Breast epithelium (tissue), 4 donors: Measurements from ENCODE around the gene DCHS2. TPM values are rescaled to one million over a fixed set of nuclear protein-coding genes. Genes with fewer than 3 reads are reported as not detected.

Experiments
- DNase-seq, 2 donors: peaks; one replicate each; pipeline ENCODE4 v3.0.0-alpha.2; 2019; ENCODE audit warnings: low spot score in 2 of 2
- H3K27ac ChIP-seq, 2 donors: fragments of 200-600 bp; sonication (generic) in 1 of 2; one replicate each; pipeline ENCODE4 v1.5.1; 2016 to 2019; ENCODE audit warnings: mild to moderate bottlenecking in 1 of 2
- H3K27me3 ChIP-seq, 2 donors: fragments of 200-600 bp; sonication (generic) in 1 of 2; one replicate each; pipeline versions ENCODE4 v1.5.1 to v1.6.0; 2017 to 2019; ENCODE audit warnings: control low read depth in 1 of 2, mild to moderate bottlenecking in 1 of 2
- H3K36me3 ChIP-seq: fragments of 200-600 bp; one replicate; pipeline ENCODE4 v1.5.1; 2019
- H3K4me1 ChIP-seq, 2 donors: fragments of 200-600 bp; sonication (generic); one replicate each; pipeline ENCODE4 v1.5.1; 2016 to 2019; ENCODE audit warnings: control low read depth in 1 of 2
- H3K4me3 ChIP-seq, 3 donors: fragments of 200-600 bp; sonication (generic); 1 replicate in 2 of 3; 2 replicates in 1 of 3; pipeline ENCODE4 v1.5.1; 2016 to 2019; ENCODE audit warnings: mild to moderate bottlenecking in 3 of 3, moderate library complexity in 2 of 3
- H3K9me3 ChIP-seq, 2 donors: fragments of 200-600 bp; sonication (generic) in 1 of 2; one replicate each; pipeline ENCODE4 v1.5.1; 2016 to 2019; ENCODE audit warnings: control low read depth in 1 of 2
- POLR2A ChIP-seq: fragments of 450-650 bp; IDR thresholded peaks from one replicate; pipeline ENCODE4 v1.6.1; 2016; ENCODE audit warnings: antibody characterized with exemption, mild to moderate bottlenecking, moderate library complexity
- POLR2AphosphoS5 ChIP-seq, 3 donors: sonication (generic); formaldehyde crosslinking; IDR thresholded peaks; one replicate each; pipeline ENCODE4 v1.6.1; 2017; ENCODE audit warnings: antibody characterized with exemption in 3 of 3
- intact Hi-C: fragments of 100-400 bp; cut with DNase I; formaldehyde crosslinking; loops from one replicate; pipeline ENCODE4 v1.15.1; 2023; ENCODE audit warnings: low total_unique reads
- total RNA-seq, 3 donors: library from RNA; depleted of rRNA; stranded (reverse); fragments of >200 nt; gene quantifications; one replicate each; pipeline ENCODE4 v1.1.0, GENCODE V29; 2016
- TF ChIP-seq, protein P1 (sequence below), 3 donors: fragments of 450-650 bp; IDR thresholded peaks; one replicate each; pipeline ENCODE4 v1.5.1; 2016 to 2017; ENCODE audit warnings: antibody characterized with exemption in 3 of 3, mild to moderate bottlenecking in 3 of 3, moderate library complexity in 3 of 3

Gene DCHS2
- total RNA-seq, 3 donors from 2014 or later, result 2.8 to 5.2 TPM; not detected in 1

DNA sequence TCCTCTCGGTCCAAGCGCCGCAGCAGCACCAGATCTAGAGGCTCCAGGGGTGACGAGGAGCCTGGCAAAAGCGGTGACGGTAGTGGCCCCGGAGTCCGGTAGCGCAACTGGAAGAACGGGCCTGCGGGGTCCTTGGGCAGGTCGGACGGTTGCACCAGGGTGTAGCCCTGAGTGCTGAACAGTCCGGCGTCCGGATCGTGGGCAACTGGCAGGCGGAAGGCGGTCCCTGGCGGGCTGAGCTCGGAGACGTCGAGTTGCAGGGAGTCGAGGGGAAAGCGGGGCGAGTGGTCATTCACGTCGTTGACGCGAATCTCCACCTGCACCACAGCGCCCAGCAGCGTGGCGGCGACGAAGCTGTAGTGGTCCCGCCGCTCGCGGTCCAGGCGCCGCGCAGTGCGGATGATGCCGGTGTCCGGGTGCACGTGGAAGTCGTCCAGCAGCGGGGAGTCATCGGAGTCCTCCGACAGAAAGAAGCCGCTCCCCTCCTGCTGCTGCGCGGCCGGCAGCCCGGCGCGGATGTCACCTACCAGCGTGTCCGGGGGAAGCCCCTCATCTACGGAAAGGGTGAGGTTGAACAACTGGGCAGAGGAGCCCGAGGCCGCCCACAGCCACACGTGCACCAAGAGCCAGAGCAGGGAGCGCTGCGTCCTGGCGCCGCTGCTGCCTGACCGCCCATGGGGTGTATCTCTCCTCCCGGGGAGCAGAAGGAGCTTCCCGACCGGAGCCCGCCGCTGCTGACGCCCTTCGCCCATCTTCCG lies 837 bp downstream of the DCHS2 start:
- H3K9me3 ChIP-seq, result peaks cover 0 to 5% of the 10 kb centered on the region in 2 donors
- H3K27me3 ChIP-seq, result peaks cover 0 to 26% of the 10 kb centered on the region in 2 donors
- no peak for TF ChIP-seq POLR2AphosphoS5 (IDR thresholded peaks at IDR 0.05)
- TF ChIP-seq POLR2A, result no peak
- TF ChIP-seq, protein P1, sequence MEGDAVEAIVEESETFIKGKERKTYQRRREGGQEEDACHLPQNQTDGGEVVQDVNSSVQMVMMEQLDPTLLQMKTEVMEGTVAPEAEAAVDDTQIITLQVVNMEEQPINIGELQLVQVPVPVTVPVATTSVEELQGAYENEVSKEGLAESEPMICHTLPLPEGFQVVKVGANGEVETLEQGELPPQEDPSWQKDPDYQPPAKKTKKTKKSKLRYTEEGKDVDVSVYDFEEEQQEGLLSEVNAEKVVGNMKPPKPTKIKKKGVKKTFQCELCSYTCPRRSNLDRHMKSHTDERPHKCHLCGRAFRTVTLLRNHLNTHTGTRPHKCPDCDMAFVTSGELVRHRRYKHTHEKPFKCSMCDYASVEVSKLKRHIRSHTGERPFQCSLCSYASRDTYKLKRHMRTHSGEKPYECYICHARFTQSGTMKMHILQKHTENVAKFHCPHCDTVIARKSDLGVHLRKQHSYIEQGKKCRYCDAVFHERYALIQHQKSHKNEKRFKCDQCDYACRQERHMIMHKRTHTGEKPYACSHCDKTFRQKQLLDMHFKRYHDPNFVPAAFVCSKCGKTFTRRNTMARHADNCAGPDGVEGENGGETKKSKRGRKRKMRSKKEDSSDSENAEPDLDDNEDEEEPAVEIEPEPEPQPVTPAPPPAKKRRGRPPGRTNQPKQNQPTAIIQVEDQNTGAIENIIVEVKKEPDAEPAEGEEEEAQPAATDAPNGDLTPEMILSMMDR (IDR thresholded peaks at IDR 0.05), result no peak
- peak overlapping the region; percentile 21 to 73 (median 52) for H3K4me3 ChIP-seq
- no peak overlapping the region for H3K27ac ChIP-seq
- no peak for DNase-seq
- no peaks in the 10 kb centered on the region for H3K36me3 ChIP-seq
- intact Hi-C loops, result no loop called here
- peaks cover 5 to 8% of the 10 kb centered on the region in 2 donors for H3K4me1 ChIP-seq

GRCh38 chr4:154490234-154490582 lies 1.4 kb downstream of the DCHS2 start:
- Histone ChIP-seq H3K27ac (no peak overlapping the region), H3K4me3 (peak overlapping the region in 2 of 3 donors; percentile 52 to 73), H3K27me3 (peaks cover 0 to 26% of the 10 kb centered on the region in 2 donors), H3K9me3 (peaks cover 0 to 5% of the 10 kb centered on the region in 2 donors), H3K4me1 (peaks cover 5 to 8% of the 10 kb centered on the region in 2 donors), H3K36me3 (no peaks in the 10 kb centered on the region)
- no peak for DNase-seq
- intact Hi-C loops, result no loop called here
- TF ChIP-seq, protein P1 (IDR thresholded peaks at IDR 0.05), result no peak
- no peak for TF ChIP-seq POLR2AphosphoS5 (IDR thresholded peaks at IDR 0.05)
- TF ChIP-seq POLR2A, result no peak

- no peak for TF ChIP-seq POLR2A
- TF ChIP-seq, protein P1 (IDR thresholded peaks at IDR 0.05), result no peak
- no peak for TF ChIP-seq POLR2AphosphoS5 (IDR thresholded peaks at IDR 0.05)
- DNase-seq, result no peak
- no peak overlapping the region for H3K27ac ChIP-seq
- peaks cover 0 to 5% of the 10 kb centered on the region in 2 donors for H3K9me3 ChIP-seq
- H3K4me3 ChIP-seq, result peak overlapping the region in 1 of 3 donors; percentile 73
- intact Hi-C loops, result no loop called here
- peaks cover 5 to 8% of the 10 kb centered on the region in 2 donors for H3K4me1 ChIP-seq
- no peaks in the 10 kb centered on the region for H3K36me3 ChIP-seq
- H3K27me3 ChIP-seq, result peaks cover 0 to 26% of the 10 kb centered on the region in 2 donors
Measured at GRCh38 chr4:154489558-154490233, 1.9 kb downstream of the DCHS2 start.

- peaks cover 0 to 5% of the 10 kb centered on the region in 2 donors for H3K9me3 ChIP-seq
- H3K4me1 ChIP-seq, result peaks cover 5 to 8% of the 10 kb centered on the region in 2 donors
- TF ChIP-seq, protein P1 (IDR thresholded peaks at IDR 0.05), result no peak
- TF ChIP-seq POLR2A, result no peak
- TF ChIP-seq POLR2AphosphoS5 (IDR thresholded peaks at IDR 0.05), result no peak
- no peaks in the 10 kb centered on the region for H3K36me3 ChIP-seq
- no peak overlapping the region for H3K4me3 ChIP-seq
- intact Hi-C loops, result no loop called here
- peaks cover 0 to 26% of the 10 kb centered on the region in 2 donors for H3K27me3 ChIP-seq
- H3K27ac ChIP-seq, result no peak overlapping the region
- no peak for DNase-seq
Measured at GRCh38 chr4:154487145-154487544, 4.5 kb downstream of the DCHS2 start.
